Sigmoid colon (tissue), 3 donors: Measurements from ENCODE around the gene SANBR.

Experiments used
- POLR2A ChIP-seq, 2 donors: fragments of 450-650 bp; IDR thresholded peaks; one replicate each; pipeline ENCODE4 v1.6.1; 2016; ENCODE audit warnings: antibody characterized with exemption in 2 of 2, mild to moderate bottlenecking in 2 of 2, moderate library complexity in 2 of 2
- TF ChIP-seq, protein P1 (sequence below), 4 experiments: fragments of 450-650 bp in 3 of 4; fragments of 200-600 bp in 1 of 4; IDR thresholded peaks; one replicate each; pipeline ENCODE4 v1.5.1; 2016 to 2019; ENCODE audit warnings: antibody characterized with exemption in 4 of 4, mild to moderate bottlenecking in 3 of 4, moderate library complexity in 2 of 4

DNA sequence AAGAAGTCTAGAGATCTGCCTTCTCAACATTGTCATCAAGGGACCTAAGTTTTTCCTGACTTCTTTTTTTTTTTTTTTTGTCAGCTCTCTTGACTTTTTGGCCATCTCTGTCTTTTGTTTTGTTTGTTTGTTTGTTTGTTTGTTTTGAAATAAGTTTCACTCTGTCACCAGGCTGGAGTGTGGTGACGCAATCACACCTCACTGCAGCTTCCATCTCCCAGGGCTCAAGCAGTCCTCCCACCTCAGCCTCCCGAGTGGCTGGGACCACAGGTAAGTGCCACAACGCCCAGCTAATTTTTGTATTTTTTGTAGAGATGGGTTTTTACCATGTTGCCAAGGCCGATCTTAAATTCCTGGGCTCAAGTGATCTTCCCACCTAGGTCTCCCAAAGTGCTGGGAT is 42.0 kb upstream of the SANBR start:
- TF ChIP-seq, protein P1, sequence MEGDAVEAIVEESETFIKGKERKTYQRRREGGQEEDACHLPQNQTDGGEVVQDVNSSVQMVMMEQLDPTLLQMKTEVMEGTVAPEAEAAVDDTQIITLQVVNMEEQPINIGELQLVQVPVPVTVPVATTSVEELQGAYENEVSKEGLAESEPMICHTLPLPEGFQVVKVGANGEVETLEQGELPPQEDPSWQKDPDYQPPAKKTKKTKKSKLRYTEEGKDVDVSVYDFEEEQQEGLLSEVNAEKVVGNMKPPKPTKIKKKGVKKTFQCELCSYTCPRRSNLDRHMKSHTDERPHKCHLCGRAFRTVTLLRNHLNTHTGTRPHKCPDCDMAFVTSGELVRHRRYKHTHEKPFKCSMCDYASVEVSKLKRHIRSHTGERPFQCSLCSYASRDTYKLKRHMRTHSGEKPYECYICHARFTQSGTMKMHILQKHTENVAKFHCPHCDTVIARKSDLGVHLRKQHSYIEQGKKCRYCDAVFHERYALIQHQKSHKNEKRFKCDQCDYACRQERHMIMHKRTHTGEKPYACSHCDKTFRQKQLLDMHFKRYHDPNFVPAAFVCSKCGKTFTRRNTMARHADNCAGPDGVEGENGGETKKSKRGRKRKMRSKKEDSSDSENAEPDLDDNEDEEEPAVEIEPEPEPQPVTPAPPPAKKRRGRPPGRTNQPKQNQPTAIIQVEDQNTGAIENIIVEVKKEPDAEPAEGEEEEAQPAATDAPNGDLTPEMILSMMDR (IDR thresholded peaks at IDR 0.05), result no peak
- TF ChIP-seq POLR2A (IDR thresholded peaks at IDR 0.05), result no peak
